Measurements from ENCODE around the gene SIDT1.

SIDT1 gene

DNA sequence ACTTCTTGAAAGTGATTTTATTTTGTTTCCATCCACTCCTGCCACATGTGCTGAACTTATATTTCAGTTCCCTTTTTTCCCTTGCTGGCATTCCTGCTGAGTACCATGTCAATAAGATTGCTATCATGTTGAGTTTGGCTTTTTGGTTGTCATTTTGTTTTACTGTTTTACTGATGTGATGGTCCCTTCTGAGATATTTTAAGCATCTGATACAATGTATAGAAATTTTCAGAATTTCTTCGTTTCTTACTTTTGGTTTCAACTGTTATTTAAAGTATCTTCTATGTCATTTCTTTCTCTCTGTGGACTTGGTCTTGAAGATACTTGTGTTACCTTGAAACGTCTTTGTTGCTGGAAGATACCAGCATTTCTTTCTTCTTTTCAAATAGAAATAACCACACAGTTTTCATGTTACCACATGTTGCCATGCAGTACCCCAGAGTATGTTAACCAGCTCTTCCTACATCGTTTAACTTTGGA, 14.1 kb downstream of the SIDT1 start:
- no peak for DNase-seq

DNA sequence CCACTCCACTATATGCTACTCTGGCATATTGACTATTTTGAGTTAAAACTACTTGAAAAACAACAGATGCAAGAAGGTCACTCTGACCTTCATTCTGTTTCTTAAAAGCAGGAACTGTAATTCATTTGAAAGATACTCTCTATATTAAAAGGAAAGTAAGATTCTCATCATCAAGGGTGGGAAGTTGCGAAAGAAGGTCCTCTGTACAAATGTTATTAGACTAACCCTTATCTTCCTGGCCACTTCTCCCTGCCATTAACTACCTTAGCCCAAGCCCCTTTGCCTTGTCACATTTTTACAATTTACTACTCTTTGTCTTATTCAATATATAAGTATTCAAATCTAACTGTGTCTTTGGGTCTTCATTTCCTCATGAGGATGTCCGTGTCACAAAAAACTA, 16.1 kb downstream of the SIDT1 start:
- DNase-seq = no peak

GRCh38 chr3:113551820-113552219, 19.5 kb downstream of the SIDT1 start:
- no peak for DNase-seq

GRCh38 chr3:113552851-113553250, 20.5 kb downstream of the SIDT1 start:
- DNase-seq = no peak

DNA sequence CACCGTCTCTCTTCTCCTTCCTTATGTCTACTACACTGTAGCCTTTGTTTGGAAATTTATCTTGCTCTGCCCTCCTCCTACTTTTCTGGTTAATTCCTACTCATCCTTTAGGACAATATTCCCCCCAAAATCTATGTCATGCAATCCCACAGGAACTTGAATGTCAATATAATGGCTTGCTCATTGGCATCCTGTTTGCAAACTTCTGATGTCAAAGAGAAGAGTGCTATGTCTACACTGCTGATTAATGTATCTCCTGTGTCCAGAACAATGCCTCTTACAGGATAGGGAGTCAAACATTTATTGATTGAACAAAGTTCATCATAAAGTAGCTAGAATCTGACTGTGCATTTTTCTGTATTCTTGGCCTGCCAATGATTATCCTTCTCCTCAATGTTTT, 22.8 kb downstream of the SIDT1 start:
- DNase-seq = no peak

DNA sequence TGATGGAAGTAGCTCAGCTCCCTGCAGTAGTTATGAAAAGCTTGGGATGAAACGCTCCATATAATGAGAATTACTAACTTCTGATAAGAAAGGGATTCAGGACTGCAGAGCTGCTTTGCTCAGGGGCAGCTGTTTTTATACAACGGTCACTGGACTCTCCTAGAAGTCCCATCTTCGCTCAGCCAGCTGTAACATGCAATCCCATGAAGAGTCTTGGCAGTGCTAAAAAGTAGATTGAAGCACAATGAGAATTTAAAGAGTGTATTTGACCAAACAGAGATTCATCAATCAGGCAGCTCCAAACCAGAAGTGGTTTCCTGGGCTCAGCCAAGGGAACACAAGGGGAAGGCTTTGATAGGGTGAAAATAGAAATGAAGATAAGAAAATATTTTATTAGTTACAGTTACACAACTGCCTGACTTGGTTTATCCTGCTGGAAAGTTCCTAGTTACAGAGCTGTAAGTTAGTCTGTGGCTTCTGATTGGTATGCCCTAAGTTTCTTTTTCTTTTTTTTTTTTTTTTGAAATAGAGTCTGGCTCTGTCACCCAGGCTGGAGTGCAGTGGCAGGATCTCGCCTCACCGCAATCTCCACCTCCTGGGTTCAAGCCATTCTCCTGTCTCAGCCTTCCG, 24.1 kb downstream of the SIDT1 start:
- DNase-seq = no peak

GRCh38 chr3:113556946-113557335, 24.6 kb downstream of the SIDT1 start:
- no peak for DNase-seq

- no peak for DNase-seq
Measured at GRCh38 chr3:113557374-113557773, 25.0 kb downstream of the SIDT1 start.

DNA sequence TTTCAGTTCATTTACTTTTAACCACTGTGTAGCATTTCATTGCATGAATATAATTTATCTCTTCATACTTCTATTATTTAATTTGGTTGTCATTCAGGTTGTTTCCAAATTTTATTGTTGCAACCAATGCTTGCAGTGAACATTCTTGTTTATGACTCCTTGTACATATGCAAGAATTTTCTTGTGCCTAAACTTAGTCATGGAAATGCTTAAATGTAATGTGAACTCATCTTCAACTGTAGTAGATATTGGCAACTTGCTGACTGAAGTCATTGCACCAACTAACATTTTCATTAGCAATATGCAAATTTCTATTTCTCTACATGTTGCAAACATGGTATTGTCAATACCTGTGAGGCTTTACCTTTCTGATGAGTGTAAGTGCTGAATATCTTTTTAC, 26.7 kb downstream of the SIDT1 start:
- DNase-seq = no peak

- no peak for DNase-seq
Measured at GRCh38 chr3:113560271-113560670, 27.9 kb downstream of the SIDT1 start.

DNA sequence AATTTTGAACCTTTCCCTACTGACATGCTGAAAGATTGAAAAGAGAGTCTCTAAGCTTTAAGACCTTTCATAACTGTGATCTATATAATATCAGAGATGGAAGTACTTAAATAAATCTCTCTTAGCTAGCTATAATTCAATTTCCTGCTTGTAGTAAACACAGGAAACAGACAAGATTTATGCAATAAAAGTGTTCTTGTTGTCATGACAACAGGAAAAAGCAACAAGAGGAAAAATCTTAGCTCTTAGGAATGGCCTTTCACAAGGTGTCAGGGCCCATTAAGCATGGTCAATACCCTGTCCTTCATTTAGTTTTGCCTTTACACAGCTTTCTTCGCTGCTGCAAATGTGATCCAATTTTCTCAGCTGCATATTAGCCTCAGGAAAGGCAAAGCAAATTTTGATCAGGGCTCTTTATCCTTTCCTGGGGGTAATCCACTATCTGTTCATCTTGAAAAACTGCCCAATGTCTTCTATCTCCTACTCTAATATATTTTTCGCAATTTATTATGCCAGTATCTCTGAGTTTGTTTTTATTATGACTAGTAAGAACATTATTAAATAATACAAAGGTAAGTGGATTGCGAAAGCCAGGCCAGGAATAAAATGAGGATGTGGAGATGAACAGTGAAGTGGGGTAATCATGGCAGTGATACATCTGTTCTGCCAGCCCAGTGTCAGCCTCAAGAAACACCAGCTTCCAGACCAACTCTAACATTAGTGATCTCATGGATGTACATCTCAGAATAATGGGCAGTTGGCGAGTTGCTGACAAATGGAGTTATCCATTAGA, 28.7 kb downstream of the SIDT1 start:
- no peak for DNase-seq

GRCh38 chr3:113565555-113565954, 33.2 kb downstream of the SIDT1 start:
- DNase-seq = no peak

DNA sequence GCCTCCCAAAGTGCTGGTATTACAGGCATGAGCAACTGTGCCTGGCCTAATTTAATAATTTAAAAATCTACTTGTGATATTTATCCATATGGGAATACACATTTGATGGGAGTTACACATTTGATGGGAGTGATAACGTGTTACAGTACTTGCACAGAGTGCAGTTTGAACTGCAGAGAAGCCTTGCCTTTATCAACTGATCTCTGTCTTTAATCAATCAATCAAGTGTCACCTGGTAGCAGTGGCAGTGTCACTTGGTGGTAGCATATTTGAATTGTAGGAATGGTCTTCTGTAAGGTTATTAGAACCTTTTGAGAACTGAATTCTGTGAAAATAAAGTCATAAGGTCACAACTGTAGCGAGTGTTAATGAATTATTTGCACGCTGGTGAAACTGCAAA, 37.8 kb downstream of the SIDT1 start:
- DNase-seq = no peak

GRCh38 chr3:113571360-113571759, 39.0 kb downstream of the SIDT1 start:
- no peak for DNase-seq

GRCh38 chr3:113573728-113574127, 41.4 kb downstream of the SIDT1 start:
- DNase-seq = no peak

DNA sequence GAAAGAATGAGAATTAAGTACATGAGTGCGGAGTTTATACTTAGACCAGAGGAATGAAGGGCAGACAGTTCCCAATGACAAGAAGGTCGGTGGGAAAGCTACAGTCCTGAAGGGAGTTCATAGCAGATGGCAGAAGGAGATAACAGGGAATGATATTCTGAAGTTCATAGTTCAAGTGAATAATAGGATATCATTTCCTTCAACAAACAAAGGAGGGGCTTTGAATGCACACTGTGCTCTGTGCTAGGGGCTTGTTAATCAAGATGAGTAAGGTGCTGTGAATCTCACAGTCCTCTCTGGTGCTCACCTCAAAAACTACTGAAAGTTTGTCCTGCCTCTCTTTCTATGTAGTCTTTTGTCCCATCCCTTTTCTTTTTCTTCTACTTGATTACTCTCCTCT, 41.9 kb downstream of the SIDT1 start:
- DNase-seq = no peak

DNA sequence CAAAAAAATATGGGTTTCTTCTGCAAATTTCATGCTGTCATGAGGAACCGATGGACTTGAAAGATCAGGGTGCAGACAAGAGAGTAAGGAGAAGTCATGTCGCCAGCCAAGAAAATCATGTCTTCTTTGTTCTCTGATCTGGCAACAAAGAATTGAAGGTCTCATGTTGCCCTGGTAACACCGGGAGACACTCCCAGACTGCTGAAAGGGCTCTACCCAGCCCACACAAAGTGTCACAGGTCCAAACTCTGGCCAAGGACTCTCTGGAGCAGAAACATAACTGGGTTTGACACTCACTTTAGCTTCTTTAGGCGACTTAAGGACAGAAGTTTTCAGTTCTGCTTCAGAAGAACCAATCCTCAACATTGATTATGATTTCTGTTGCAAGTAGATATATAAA, 42.9 kb downstream of the SIDT1 start:
- no peak for DNase-seq

- no peak for DNase-seq
Measured at GRCh38 chr3:113585228-113585627, 52.9 kb downstream of the SIDT1 start.

DNA sequence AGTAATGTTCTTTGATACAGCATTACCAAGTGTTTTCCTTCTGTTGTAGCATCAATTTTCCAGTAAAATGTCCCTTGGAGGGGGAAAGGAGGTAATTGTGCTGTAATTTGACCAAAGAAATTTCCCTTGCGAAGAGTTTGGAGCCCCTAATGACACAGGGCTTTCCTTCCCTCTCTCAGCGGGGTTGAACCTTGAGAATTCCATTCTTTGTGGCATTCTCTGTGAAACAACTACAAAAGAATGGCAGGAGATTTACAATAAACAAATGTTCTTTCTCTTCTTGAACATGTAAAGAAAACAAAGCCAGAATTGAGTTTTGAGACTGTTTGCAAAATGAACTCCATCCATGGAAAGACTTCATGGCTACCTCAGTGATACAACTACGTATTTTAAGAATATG, 53.4 kb downstream of the SIDT1 start:
- no peak for DNase-seq

DNA sequence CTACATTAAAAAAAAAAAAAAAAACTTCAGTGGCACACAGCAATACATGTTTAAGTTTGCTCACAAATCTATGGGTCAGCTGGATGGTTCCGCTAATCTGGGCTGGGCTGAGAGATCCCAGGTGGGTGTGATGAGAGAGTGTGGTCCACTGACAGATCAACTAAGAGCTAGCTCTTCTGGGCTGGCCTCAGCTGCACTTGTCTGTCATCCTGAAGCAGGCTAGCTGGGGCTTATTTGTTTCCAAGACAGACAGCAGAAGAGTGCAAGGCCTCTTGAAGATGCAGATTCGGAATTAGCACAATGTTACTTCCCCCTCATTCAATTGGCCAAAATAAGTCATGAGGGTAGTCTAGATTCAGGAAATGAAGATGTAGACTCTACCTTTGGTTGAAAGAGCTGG, 56.5 kb downstream of the SIDT1 start:
- no peak for DNase-seq

DNA sequence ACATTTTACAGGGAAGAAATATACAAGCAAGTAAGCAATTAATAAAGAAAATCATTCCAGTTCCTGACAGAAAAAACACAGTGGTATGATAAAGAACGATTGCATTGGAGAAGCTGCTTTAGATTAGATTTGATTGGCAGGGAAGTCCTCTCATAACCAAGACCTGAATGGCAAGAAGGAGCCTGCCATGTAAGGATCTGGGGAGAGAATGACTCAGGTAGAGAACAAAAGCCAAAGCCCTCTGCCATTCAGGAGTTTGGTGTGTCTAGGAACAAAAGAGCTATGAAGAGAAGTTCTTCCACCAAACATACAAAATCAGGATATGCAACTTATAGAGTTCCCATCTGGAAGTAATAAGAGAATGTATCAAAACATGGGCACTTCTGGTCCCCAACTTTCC, 57.6 kb downstream of the SIDT1 start:
- no peak for DNase-seq

DNA sequence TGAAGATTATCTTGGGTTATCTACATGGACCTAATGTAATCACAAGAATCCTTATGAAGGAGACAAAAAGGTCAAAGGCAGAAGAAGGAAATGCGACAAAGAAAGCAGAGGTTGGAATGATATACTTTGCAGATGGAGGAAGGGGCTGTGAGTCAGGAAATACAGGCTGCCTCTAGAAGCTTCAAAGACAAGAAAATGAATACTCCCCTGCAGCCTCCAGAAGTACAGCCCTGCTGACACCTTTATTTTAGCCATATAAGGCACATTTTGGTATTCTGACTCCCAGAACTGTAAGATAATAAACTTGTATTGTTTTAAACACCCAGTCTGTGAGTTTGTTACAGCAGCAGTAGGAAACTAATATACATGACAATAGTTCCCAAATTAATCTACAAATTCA, 58.6 kb downstream of the SIDT1 start:
- no peak for DNase-seq

DNA sequence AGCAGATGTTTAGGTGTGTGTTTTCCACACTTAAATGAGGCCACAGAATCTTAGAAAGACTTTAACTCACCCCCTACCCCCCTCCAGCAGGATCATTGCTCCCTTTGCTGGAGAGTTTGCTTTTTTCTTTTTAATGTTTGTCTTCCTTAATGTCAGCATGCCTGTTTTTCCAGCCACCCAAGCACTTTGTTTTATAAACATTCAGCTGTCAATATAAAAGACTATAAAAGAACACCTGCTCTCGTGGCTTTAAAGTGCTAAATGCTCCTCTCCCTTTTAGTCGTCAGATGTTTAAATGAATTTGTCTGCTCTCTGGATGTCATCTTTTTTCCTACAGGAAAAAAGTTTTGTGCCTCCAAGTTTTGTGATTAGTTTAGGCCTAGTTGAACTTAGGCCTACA, 61.7 kb downstream of the SIDT1 start:
- DNase-seq = no peak

DNA sequence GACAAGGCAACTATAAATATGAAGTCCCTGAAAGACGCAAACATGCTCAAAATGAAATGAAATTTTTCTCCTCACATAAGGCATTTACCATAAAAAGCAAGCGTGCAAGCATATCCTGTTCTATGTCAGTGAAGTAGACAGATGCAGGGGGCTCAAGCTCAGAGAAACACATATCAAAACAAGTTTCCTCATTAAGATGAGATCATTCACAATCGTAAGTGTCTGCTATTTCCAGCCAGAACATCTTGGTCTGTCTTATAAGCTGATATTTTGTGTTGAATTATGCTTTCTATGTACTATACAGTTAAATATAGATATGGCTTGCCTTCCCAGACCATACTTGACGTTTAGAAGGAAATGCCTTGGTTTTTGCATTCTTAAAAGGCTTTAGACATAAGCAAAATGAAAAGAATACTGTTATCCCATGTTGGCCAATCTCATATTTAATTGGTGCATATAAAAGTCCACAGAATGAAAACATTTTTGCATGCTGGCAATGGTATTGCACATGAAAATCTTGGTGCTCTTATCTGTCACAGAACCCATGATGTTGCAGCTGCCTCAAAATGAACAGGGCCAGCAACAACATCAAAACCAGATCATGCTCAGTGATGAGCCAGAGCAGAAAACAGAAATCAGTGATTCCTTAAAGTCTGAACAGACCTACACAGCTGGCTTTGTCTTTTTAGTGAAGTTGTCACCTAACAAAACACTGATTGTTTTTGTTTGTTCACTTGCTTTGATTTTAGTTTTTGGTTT, 65.4 kb downstream of the SIDT1 start:
- no peak for DNase-seq

All from NCI-H1048 (cell line).